OCI-LY7 (cell line): ENCODE measurements around the gene BMPER. TPM values are rescaled to one million over a fixed set of nuclear protein-coding genes. Genes with fewer than 3 reads are reported as not detected.

ENCODE experiments used
- BruUV-seq: library from RNA; stranded (reverse); fragments of 400-500 nt; replicated peaks from 2 replicates; lab custom pipeline; 2021; lab: Mats Ljungman, UMichigan
- CTCF ChIA-PET: fragments of 300-600 bp; sonication (Branson Sonifier 250); formaldehyde crosslinking; loops from one replicate; lab custom pipeline; 2022; ENCODE audit warnings: antibody characterized with exemption; ENCODE audit not compliant: unreplicated experiment; lab: Charles Lee
- POLR2A ChIA-PET: fragments of 300-600 bp; sonication (Branson Sonifier 250); formaldehyde crosslinking; loops from one replicate; lab custom pipeline; 2022; ENCODE audit warnings: antibody characterized with exemption; lab: Charles Lee
- DNase-seq: peaks from one replicate; pipeline ENCODE4 v3.0.0-alpha.2; 2015; ENCODE audit warnings: low spot score
- H2AFZ ChIP-seq: fragments of 200-600 bp; sonication (generic), shearing (Covaris generic); 2 replicates; pipeline ENCODE4 v1.6.1; 2014; ENCODE audit warnings: mild to moderate bottlenecking, antibody characterized with exemption, low read length, moderate library complexity
- H3K27ac ChIP-seq: fragments of 200-600 bp; sonication (generic); 2 replicates; pipeline ENCODE4 v1.5.1; 2014; ENCODE audit warnings: mixed run types, low read depth, mild to moderate bottlenecking, moderate library complexity, low read length, inconsistent platforms; ENCODE audit not compliant: poor library complexity, severe bottlenecking
- H3K36me3 ChIP-seq: fragments of 200-600 bp; sonication (generic); 2 replicates; pipeline ENCODE4 v1.6.1; 2014; ENCODE audit warnings: mild to moderate bottlenecking, antibody characterized with exemption, low read length, moderate library complexity, mixed read lengths; ENCODE audit not compliant: insufficient read depth
- H3K4me1 ChIP-seq: fragments of 200-600 bp; sonication (generic); 2 replicates; pipeline ENCODE4 v1.5.1; 2014; ENCODE audit warnings: mild to moderate bottlenecking, low read length; ENCODE audit not compliant: insufficient read depth, poor library complexity, severe bottlenecking
- H3K4me2 ChIP-seq: fragments of 200-600 bp; sonication (generic); 2 replicates; pipeline ENCODE4 v1.6.1; 2014; ENCODE audit warnings: mild to moderate bottlenecking, low read length
- H3K4me3 ChIP-seq: fragments of 200-600 bp; sonication (generic); 2 replicates; pipeline ENCODE4 v1.5.1; 2014; ENCODE audit warnings: mild to moderate bottlenecking, low read depth, low read length; ENCODE audit not compliant: poor library complexity, severe bottlenecking
- H3K79me2 ChIP-seq: fragments of 200-600 bp; sonication (generic); 2 replicates; pipeline ENCODE4 v1.6.1; 2016; ENCODE audit warnings: low read depth, mild to moderate bottlenecking, low read length, moderate library complexity, mixed read lengths; ENCODE audit not compliant: insufficient read depth
- H3K9me2 ChIP-seq: fragments of 200-600 bp; sonication (generic); 2 replicates; pipeline ENCODE4 v1.6.1; 2016; ENCODE audit warnings: mild to moderate bottlenecking, low read length, mixed read lengths; ENCODE audit not compliant: insufficient read depth
- H3K9me3 ChIP-seq: fragments of 200-600 bp; sonication (generic); 2 replicates; pipeline ENCODE4 v1.6.1; 2014; ENCODE audit warnings: mild to moderate bottlenecking, mixed run types, low read length, mixed read lengths
- H4K20me1 ChIP-seq: fragments of 200-600 bp; sonication (generic); 2 replicates; pipeline ENCODE4 v1.6.1; 2014; ENCODE audit warnings: mild to moderate bottlenecking, antibody characterized with exemption, low read length, moderate library complexity, mixed read lengths; ENCODE audit not compliant: insufficient read depth
- CTCF ChIP-seq: fragments of 200-600 bp; sonication (generic); conservative IDR thresholded peaks from 2 replicates; pipeline ENCODE4 v1.5.1; 2014; ENCODE audit warnings: mild to moderate bottlenecking, antibody characterized with exemption, low read length, moderate library complexity, mixed read lengths
- EZH2phosphoT487 ChIP-seq: fragments of 200-600 bp; sonication (generic); IDR thresholded peaks from 2 replicates; pipeline ENCODE4 v1.6.1; 2018; ENCODE audit warnings: low read depth, borderline replicate concordance, mild to moderate bottlenecking, mixed run types, antibody characterized with exemption, low read length, moderate library complexity, mixed read lengths
- intact Hi-C: fragments of 100-400 bp; cut with micrococcal nuclease; formaldehyde crosslinking; loops from one replicate; pipeline ENCODE4 v1.10.0; 2022; ENCODE audit not compliant: unreplicated experiment
- total RNA-seq, 2 experiments: library from RNA; depleted of rRNA in 1 of 2; stranded (reverse); fragments of >200 nt in 1 of 2; shearing (Covaris generic) in 1 of 2; gene quantifications; 2 replicates each; pipeline ENCODE4 v1.2.3, GENCODE V29; 2014 to 2022

The BMPER gene
- total RNA-seq, 2 experiments from 2014 or later = not detected

GRCh38 chr7:34181271-34181958 is 276.1 kb downstream of the BMPER start:
- DNase-seq = no peak
- Histone ChIP-seq H3K4me3 (no peak overlapping the region), H3K4me2 (no peak overlapping the region), H3K4me1 (no peaks in the 10 kb centered on the region), H3K36me3 (no peaks in the 10 kb centered on the region), H3K27ac (no peak overlapping the region), H3K9me3 (no peaks in the 10 kb centered on the region), H3K9me2 (no peaks in the 10 kb centered on the region), H2AFZ (no peak overlapping the region), H4K20me1 (no peaks in the 10 kb centered on the region), H3K79me2 (no peaks in the 10 kb centered on the region)
- TF ChIP-seq EZH2phosphoT487 (no peak), CTCF (no peak)
- intact Hi-C loops = no loop called here
- ChIA-PET POLR2A (no interaction called here), CTCF (interaction anchor here (0.5 kb wide), 1 partner anchor 856 kb away, joined by 3 read pairs; the partner anchor contains the start of gene DPY19L1)
- BruUV-seq = no TSS peak

GRCh38 chr7:34184466-34184865 is 279.1 kb downstream of the BMPER start:
- ChIA-PET POLR2A (no interaction called here), CTCF (no interaction called here)
- TF ChIP-seq EZH2phosphoT487 (no peak), CTCF (no peak)
- Histone ChIP-seq H2AFZ (no peak overlapping the region), H3K9me3 (no peaks in the 10 kb centered on the region), H3K4me3 (no peak overlapping the region), H4K20me1 (no peaks in the 10 kb centered on the region), H3K79me2 (no peaks in the 10 kb centered on the region), H3K36me3 (no peaks in the 10 kb centered on the region), H3K4me1 (no peaks in the 10 kb centered on the region), H3K27ac (no peak overlapping the region), H3K4me2 (no peak overlapping the region), H3K9me2 (no peaks in the 10 kb centered on the region)
- DNase-seq = no peak
- intact Hi-C loops = no loop called here
- no TSS peak for BruUV-seq

GRCh38 chr7:34187798-34188307 is 282.5 kb downstream of the BMPER start:
- intact Hi-C loops = no loop called here
- H3K27ac ChIP-seq = no peak overlapping the region
- TF ChIP-seq EZH2phosphoT487 (no peak), CTCF (no peak)
- no peaks in the 10 kb centered on the region for H3K4me1 ChIP-seq
- H4K20me1 ChIP-seq = no peaks in the 10 kb centered on the region
- H3K9me3 ChIP-seq = no peaks in the 10 kb centered on the region
- H3K36me3 ChIP-seq = no peaks in the 10 kb centered on the region
- ChIA-PET POLR2A (no interaction called here), CTCF (no interaction called here)
- DNase-seq = no peak
- H2AFZ ChIP-seq = no peak overlapping the region
- no peaks in the 10 kb centered on the region for H3K9me2 ChIP-seq
- BruUV-seq = no TSS peak
- H3K4me2 ChIP-seq = no peak overlapping the region
- H3K79me2 ChIP-seq = no peaks in the 10 kb centered on the region
- H3K4me3 ChIP-seq = no peak overlapping the region
